T-helper 9 cell (primary cell): ENCODE measurements around the gene TAF5L.
"Not testable (repeated sequence)": the region's sequence is repeated elsewhere in the genome, so short reads cannot be mapped to it uniquely, and the experiment has no call there.

Experiments used
- DNase-seq: peaks from one replicate; pipeline ENCODE4 v3.0.0-alpha.2; 2020

TAF5L gene

GRCh38 chr1:229567109-229567868, 58.6 kb downstream of the TAF5L start:
- no peak for DNase-seq

GRCh38 chr1:229563701-229564100, 62.2 kb downstream of the TAF5L start:
- no peak for DNase-seq

DNA sequence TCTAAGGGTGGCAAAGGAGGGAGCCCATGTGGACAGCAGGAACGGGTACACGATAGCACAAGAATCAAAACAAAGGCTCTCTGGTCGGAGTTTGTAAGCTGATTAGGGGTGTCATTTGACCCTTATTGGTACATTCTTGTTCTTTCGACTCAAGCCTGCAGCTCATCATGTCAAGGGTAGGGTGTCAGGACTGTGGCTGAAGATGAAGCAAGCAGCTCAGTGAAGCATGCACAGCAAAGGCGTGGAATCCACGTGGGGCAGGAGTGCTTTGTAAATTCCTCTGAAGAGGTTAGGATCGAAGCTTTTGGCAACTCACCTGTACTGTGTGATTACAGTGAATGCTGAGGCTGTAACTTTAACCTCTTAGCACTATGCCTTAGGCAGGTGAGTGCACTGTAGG, 62.7 kb downstream of the TAF5L start:
- DNase-seq = no peak

- DNase-seq = no peak
These were observed 63.2 kb downstream of the TAF5L start for GRCh38 chr1:229562686-229563085.

- no peak for DNase-seq
These were observed 64.8 kb downstream of the TAF5L start for GRCh38 chr1:229561141-229561540.

DNA sequence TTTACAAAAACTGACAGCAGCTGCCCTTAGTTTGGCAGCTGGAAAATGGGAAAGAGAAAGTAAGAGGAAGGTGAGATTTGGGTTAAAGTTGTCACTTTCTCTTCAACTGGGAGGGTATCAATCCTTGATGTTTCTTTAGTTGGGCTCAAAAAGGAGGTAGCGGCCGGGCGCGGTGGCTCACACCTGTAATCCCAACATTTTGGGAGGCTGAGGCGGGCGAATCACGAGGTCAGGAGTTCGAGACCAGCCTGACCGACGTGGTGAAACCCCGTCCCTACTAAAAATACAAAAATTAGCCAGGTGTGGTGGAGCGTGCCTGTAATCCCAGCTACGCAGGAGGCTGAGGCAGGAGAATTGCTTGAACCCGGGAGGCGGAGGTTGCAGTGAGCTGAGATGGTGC, 65.8 kb downstream of the TAF5L start:
- DNase-seq = not testable (repeated sequence)

DNA sequence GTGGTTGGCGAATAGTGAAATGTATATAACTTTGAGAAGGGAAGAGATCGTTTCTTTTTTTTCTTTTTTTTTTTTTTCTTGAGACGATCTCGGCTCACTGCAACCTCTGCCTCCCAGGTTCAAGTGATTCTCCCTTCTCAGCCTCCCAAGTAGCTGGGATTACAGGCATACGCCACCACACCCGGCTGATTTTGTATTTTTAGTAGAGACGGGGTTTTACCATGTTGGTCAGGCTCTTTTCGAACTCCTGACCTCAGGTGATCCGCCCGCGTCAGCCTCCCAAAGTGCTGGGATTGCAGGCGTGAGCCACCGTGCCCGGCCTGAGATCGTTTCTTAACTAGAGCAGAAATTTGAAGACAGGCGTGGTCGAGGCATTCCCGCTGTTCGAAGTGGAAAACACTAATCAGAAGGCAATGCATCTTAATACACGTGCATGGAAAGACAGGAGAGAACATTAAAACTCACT, 66.6 kb downstream of the TAF5L start:
- DNase-seq = not testable (repeated sequence)

DNA sequence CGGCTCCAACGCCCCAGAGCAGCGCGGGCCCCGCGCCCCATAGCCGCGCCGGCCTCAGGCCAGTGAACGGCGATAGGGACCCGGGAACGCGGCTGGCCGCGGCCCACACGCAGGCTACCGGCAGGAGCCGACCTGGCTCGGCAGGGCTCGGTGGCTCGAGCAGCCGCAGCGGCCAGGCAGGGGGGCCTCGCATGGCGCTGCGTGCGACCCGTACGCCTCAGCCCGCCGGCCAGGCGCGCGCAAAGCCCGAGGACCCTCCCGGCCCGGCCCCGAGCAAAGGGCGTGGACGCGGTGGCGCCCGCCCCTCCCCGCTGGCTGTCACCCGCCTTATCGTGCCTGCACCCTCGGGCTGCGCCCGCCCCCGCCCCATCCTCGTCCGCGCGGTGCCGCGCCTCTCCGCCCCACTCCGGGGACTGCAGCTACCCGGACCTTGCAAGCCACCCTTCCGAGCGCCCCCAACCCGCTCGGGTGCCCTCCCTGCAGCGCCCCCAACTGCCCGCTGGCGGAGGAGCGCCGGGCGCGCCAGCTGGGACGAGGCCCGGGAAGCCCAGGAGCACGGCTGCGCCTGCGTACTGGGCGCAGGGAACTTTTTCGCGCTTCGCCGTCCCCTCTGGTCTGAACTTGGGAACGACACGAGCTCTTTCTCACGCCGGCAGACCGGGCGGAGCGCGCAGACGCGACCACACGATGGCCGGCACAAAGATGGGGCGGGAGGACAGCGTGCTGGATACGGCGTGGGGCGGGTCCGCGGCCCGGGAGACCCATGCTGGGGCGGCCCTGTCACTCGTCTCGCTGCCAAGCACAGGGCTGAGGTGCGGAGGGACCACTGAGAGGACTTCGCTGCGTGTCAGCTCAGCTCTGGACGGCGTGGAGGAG, 67.2 kb downstream of the TAF5L start, which contains the start of gene ABCB10:
Gene ABCB10, minus strand, starts transcription at position 248 of the 876 bp plus-strand sequence. Its CDS starts 55 bp downstream, at position 193.
- DNase-seq = peak; percentile 71

- DNase-seq = peak; percentile 13
These were observed 68.0 kb downstream of the TAF5L start for GRCh38 chr1:229557913-229558414.

DNA sequence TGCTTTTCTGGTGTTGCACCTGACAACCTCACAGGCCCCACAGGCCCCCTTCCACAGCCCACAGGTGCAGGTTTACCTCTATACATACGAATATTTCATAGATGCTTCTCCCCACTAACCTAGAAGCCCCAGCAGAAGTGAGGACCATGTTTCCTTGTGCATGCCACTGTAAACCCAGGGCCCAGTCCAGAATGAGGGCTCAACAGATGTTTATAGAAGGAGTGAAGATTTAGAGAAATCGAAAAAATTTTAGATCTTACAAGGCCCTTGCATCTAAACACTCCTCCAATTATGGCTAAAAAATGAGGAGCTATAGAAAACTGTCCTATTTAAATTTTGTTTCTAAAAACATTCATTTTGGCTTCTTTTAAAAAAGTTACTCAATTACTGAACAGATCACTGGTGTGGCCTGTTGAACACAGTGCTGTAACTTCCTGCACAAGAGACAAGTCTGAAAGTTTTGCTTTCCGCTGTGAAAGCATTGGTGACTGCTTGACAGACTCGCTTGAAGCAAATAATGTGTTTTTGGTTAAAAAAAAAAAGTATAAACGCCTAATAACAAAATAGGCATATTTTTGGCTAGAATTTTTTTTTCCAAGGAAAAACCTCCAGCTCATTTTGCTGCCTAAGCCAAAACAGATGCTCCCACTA, 68.6 kb downstream of the TAF5L start:
- DNase-seq = no peak

GRCh38 chr1:229554886-229555621, 70.9 kb downstream of the TAF5L start:
- no peak for DNase-seq

- no peak for DNase-seq
These were observed 72.2 kb downstream of the TAF5L start for GRCh38 chr1:229553621-229554130.

- DNase-seq = no peak
These were observed 73.2 kb downstream of the TAF5L start for GRCh38 chr1:229552732-229553131.

- DNase-seq = no peak
These were observed 74.9 kb downstream of the TAF5L start for GRCh38 chr1:229550812-229551567.

DNA sequence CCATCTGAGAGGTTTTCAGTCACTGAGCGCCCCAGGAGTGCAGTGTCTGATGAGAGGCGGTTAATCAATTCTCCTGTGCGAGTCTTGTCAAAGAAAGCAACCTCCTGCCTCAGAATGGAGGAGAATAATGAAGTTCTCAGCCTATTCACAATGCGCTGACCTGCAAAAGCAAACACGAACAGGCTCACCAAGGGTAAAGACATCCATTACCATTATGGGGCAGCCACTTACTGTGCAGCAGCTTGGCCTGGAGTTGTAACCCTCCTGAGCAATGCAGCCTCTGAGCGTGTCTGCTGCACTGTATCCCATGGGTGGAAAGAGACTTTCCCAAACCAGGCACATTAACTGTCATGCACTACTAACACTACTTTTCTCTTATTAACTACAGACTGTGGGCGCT, 78.4 kb downstream of the TAF5L start:
- no peak for DNase-seq

- no peak for DNase-seq
These were observed 81.3 kb downstream of the TAF5L start for GRCh38 chr1:229544587-229544986.
